Caco-2 (cell line): ENCODE data around the gene HAPLN2. TPM values are rescaled to one million over a fixed set of nuclear protein-coding genes. Genes with fewer than 3 reads are reported as not detected.

Source experiments
- BruUV-seq: library from RNA; stranded (reverse); fragments of 400-500 nt; replicated peaks from 2 replicates; lab custom pipeline; 2021; lab: Mats Ljungman, UMichigan
- CTCF ChIA-PET: fragments of 300-600 bp; sonication (Branson Sonifier 250); formaldehyde crosslinking; loops from one replicate; lab custom pipeline; 2022; ENCODE audit warnings: antibody characterized with exemption; lab: Charles Lee
- POLR2A ChIA-PET: fragments of 300-600 bp; sonication (Branson Sonifier 250); formaldehyde crosslinking; loops from one replicate; lab custom pipeline; 2022; ENCODE audit warnings: antibody characterized with exemption; lab: Charles Lee
- DNase-seq, 2 experiments: peaks; one replicate each; pipeline versions ENCODE4 v3.0.0 to v3.0.0-alpha.2; 2020 to 2022
- H3K27me3 ChIP-seq: replicated peaks from 2 replicates; pipeline ENCODE4 v1.6.0; 2011; ENCODE audit warnings: low read length; ENCODE audit not compliant: control insufficient read depth, insufficient read depth
- H3K36me3 ChIP-seq: 2 replicates; pipeline ENCODE4 v1.5.1; 2011; ENCODE audit warnings: low read length; ENCODE audit not compliant: control insufficient read depth, insufficient read depth
- H3K4me1 ChIP-seq: fragments of 250-450 bp; sonication (Bioruptor Pico); 2 replicates; pipeline ENCODE4 v1.5.1; 2020; ENCODE audit warnings: mild to moderate bottlenecking
- H3K4me3 ChIP-seq: 2 replicates; pipeline ENCODE4 v1.5.1; 2011; ENCODE audit warnings: low read depth, mild to moderate bottlenecking, control low read depth, low read length
- H3K9me3 ChIP-seq: fragments of 250-450 bp; sonication (Bioruptor Pico); 2 replicates; pipeline ENCODE4 v1.5.1; 2020; ENCODE audit warnings: mild to moderate bottlenecking, moderate library complexity
- H3K27ac Mint-ChIP-seq: one replicate; pipeline ENCODE4 v1.8.0; 2022; ENCODE audit warnings: mixed read lengths; ENCODE audit not compliant: unreplicated experiment
- H3K27me3 Mint-ChIP-seq: one replicate; pipeline ENCODE4 v1.8.0; 2022; ENCODE audit warnings: mixed read lengths; ENCODE audit not compliant: insufficient read depth, unreplicated experiment
- H3K36me3 Mint-ChIP-seq: one replicate; pipeline ENCODE4 v1.8.0; 2022; ENCODE audit warnings: mild to moderate bottlenecking, mixed read lengths; ENCODE audit not compliant: insufficient read depth, unreplicated experiment
- H3K4me1 Mint-ChIP-seq: one replicate; pipeline ENCODE4 v1.8.0; 2022; ENCODE audit warnings: low read depth, mixed read lengths; ENCODE audit not compliant: unreplicated experiment
- H3K4me3 Mint-ChIP-seq: one replicate; pipeline ENCODE4 v1.8.0; 2022; ENCODE audit warnings: mild to moderate bottlenecking, moderate library complexity, mixed read lengths; ENCODE audit not compliant: unreplicated experiment
- H3K9me3 Mint-ChIP-seq: one replicate; pipeline ENCODE4 v1.8.0; 2022; ENCODE audit warnings: mixed read lengths; ENCODE audit not compliant: unreplicated experiment
- CTCF ChIP-seq, 2 experiments: fragments of 200-600 bp in 1 of 2; IDR thresholded peaks; 1 replicate in 1 of 2; 2 replicates in 1 of 2; pipeline versions ENCODE4 v1.5.1 to v1.8.0; 2011 to 2022; ENCODE audit warnings: antibody characterized with exemption in 1 of 2, control low read depth in 1 of 2, inconsistent platforms in 1 of 2, low read depth in 1 of 2, low read length in 1 of 2, mild to moderate bottlenecking in 1 of 2, moderate library complexity in 1 of 2; ENCODE audit not compliant: insufficient read depth in 1 of 2, severe bottlenecking in 1 of 2, unreplicated experiment in 1 of 2
- intact Hi-C: fragments of 100-400 bp; cut with micrococcal nuclease; formaldehyde crosslinking; loops from one replicate; pipeline ENCODE4 v1.10.0; 2022; ENCODE audit not compliant: unreplicated experiment
- total RNA-seq: library from RNA; stranded (reverse); gene quantifications from 2 replicates; pipeline ENCODE4 v1.2.3, GENCODE V29; 2022

The HAPLN2 gene
- total RNA-seq, 1 experiment from 2014 or later: not detected

GRCh38 chr1:156598731-156599432, 20.3 kb upstream of the HAPLN2 start:
- CTCF ChIA-PET: interaction anchor here (0.6 to 1.1 kb wide), 2 partner anchors 78 to 142 kb away, joined by 4 to 5 read pairs; no protein-coding TSS in a partner anchor
- H3K4me3 ChIP-seq: no peak overlapping the region
- intact Hi-C loops: no loop called here
- no peak for DNase-seq
- peaks cover 8% of the 10 kb centered on the region; the same call in 1 of the 2 replicates for H3K4me1 ChIP-seq
- Mint-ChIP-seq H3K9me3 (no peaks in the 10 kb centered on the region), H3K27me3 (no peaks in the 10 kb centered on the region), H3K27ac (no peak overlapping the region), H3K36me3 (peaks cover 40% of the 10 kb centered on the region), H3K4me3 (no peak overlapping the region), H3K4me1 (peaks cover 9% of the 10 kb centered on the region)
- no peaks in the 10 kb centered on the region for H3K27me3 ChIP-seq
- 0 out of 2 replicates have a peak, but pooled peaks cover 1% of the 10 kb centered on the region for H3K36me3 ChIP-seq
- no peaks in the 10 kb centered on the region for H3K9me3 ChIP-seq
- no TSS peak for BruUV-seq
- TF ChIP-seq CTCF (IDR thresholded peaks at IDR 0.05; ENCODE audit: insufficient read depth in 1 of 2, low read depth in 1 of 2, low read length in 1 of 2, severe bottlenecking in 1 of 2, unreplicated experiment in 1 of 2): no peak
- POLR2A ChIA-PET: interaction anchor here (0.5 to 0.7 kb wide), 2 partner anchors 24 to 141 kb away, joined by 5 read pairs; no protein-coding TSS in a partner anchor

GRCh38 chr1:156599811-156600210, 19.4 kb upstream of the HAPLN2 start:
- Mint-ChIP-seq H3K4me1 (peaks cover 8% of the 10 kb centered on the region), H3K27me3 (no peaks in the 10 kb centered on the region), H3K9me3 (no peaks in the 10 kb centered on the region), H3K27ac (no peak overlapping the region), H3K36me3 (peaks cover 33% of the 10 kb centered on the region), H3K4me3 (peak overlapping the region; percentile 79)
- ChIA-PET POLR2A (no interaction called here), CTCF (interaction anchor here (0.6 kb wide), 1 partner anchor 21 kb away, joined by 5 read pairs; no protein-coding TSS in a partner anchor)
- intact Hi-C loops: loop anchor here (10.0 kb wide), 2 partner anchors 95 to 215 kb away; partner anchors contain the start of gene MEF2D
- Histone ChIP-seq H3K4me3 (no peak overlapping the region), H3K27me3 (no peaks in the 10 kb centered on the region), H3K4me1 (peaks cover 8% of the 10 kb centered on the region; the same call in 1 of the 2 replicates), H3K9me3 (no peaks in the 10 kb centered on the region), H3K36me3 (0 out of 2 replicates have a peak, but pooled peaks cover 1% of the 10 kb centered on the region)
- DNase-seq: no peak
- BruUV-seq: no TSS peak
- peak in 1 of 2 experiments; percentile 29 for TF ChIP-seq CTCF (IDR thresholded peaks at IDR 0.05; ENCODE audit: insufficient read depth in 1 of 2, low read depth in 1 of 2, low read length in 1 of 2, severe bottlenecking in 1 of 2, unreplicated experiment in 1 of 2)

GRCh38 chr1:156600733-156601121, 18.5 kb upstream of the HAPLN2 start:
- peaks cover 8% of the 10 kb centered on the region; the same call in 1 of the 2 replicates for H3K4me1 ChIP-seq
- no peaks in the 10 kb centered on the region for H3K27me3 ChIP-seq
- intact Hi-C loops: loop anchor here (1.0 to 10.0 kb wide), 3 partner anchors 9 to 216 kb away; partner anchors contain the start of genes MEF2D and NAXE
- Mint-ChIP-seq H3K4me1 (no peaks in the 10 kb centered on the region), H3K4me3 (peak overlapping the region; percentile 79), H3K9me3 (no peaks in the 10 kb centered on the region), H3K27me3 (no peaks in the 10 kb centered on the region), H3K36me3 (peaks cover 23% of the 10 kb centered on the region), H3K27ac (peak overlapping the region; percentile 88)
- ChIA-PET CTCF (no interaction called here), POLR2A (interaction anchor here (0.6 kb wide), 1 partner anchor 9 kb away, joined by 3 read pairs; the partner anchor contains the start of gene NAXE)
- 0 out of 2 replicates have a peak, but pooled peaks cover 1% of the 10 kb centered on the region for H3K36me3 ChIP-seq
- TF ChIP-seq CTCF (IDR thresholded peaks at IDR 0.05; ENCODE audit: insufficient read depth in 1 of 2, low read depth in 1 of 2, low read length in 1 of 2, severe bottlenecking in 1 of 2, unreplicated experiment in 1 of 2): no peak
- BruUV-seq: TSS peak; percentile 73
- H3K4me3 ChIP-seq: peak overlapping the region; percentile 84
- DNase-seq: no peak
- H3K9me3 ChIP-seq: no peaks in the 10 kb centered on the region
